HPDE6-E6E7 (cell line): ENCODE data around the gene POMT2.
"Not testable (repeated sequence)": the region's sequence is repeated elsewhere in the genome, so short reads cannot be mapped to it uniquely, and the experiment has no call there.

ENCODE experiments used
- DNase-seq: peaks from one replicate; pipeline ENCODE4 v3.0.0; 2011; ENCODE audit warnings: missing footprints; ENCODE audit errors: extremely low spot score

POMT2 gene

DNA sequence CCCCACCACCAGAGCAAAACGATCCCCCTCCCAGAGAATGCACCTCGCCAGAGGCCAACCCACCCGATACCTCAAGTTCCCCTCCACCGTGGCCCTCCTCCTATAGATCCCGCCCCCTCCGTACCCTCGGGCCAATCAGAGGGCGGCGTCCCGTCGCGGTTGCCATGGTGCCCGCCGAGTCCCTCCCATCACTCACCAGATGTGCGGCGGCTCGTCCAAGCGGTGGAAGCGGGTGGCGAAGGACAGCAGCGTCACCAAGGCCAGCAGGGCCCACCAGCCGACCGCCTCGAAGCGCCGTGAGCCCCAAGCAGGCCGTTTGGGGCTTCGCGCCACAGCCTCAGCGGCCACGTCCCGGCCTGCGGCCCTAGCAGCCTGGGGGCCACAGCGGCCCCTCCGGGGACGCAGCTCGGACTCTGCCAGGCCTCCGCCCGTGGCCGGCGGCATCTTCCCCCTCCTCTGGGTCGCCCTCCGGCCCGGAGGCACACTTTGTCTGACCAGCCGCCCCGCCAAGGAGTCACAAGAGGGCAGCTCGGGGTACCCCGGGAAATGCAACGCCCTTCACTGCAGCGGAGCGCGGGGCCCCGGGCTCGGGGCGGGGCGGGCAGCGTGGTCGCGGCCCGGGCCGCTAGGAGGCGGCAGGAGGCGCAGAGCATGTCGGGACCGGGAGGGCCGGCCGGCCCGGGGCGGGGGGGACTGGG, at the start of gene POMT2:
Gene POMT2 (minus strand): TSS at position 646 of the 698 bp plus-strand sequence. CDS start 202 bp downstream, at position 444.
- peak; percentile 81 for DNase-seq

DNA sequence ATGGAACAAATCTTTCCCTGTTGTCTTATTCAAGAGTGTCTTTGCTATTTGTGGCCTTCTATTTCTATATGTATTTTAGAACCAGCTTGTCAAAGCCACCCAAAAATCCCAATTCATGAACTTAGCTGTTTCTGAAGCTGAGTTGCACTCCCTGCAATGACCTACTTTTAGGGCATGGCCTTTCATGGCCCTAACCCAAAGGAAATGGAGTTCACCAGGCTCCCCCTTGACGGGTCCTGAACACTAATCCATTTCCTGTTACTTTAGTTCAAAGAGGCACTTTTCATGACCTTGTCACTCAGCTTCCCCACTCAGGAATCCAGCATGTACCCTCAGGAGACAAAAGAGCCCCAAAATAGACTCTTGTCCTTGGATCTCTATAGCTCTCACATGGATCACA, 48.6 kb upstream of the POMT2 start:
- DNase-seq = no peak

- no peak for DNase-seq
Measured at GRCh38 chr14:77364146-77364545, 43.5 kb upstream of the POMT2 start.

DNA sequence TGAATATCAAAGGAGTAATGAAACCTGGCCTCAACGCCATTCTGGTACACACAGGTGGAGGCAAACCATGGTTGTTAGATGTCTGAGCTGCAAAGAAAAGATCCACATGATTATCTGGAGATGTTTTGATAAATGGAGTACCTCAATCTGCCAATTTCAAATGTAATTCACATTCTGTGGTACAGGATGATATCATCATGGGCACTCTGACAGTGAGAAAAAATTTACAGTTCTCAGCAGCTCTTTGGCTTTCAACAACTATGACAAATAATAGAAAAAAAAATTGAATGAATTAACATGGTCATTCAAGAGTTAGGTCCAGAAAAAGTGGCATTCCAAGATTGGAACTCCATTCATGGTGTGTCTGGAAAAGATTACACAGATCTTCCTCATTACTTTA, 38.9 kb upstream of the POMT2 start:
- DNase-seq = no peak

- no peak for DNase-seq
Measured at GRCh38 chr14:77356899-77357298, 36.2 kb upstream of the POMT2 start.

DNA sequence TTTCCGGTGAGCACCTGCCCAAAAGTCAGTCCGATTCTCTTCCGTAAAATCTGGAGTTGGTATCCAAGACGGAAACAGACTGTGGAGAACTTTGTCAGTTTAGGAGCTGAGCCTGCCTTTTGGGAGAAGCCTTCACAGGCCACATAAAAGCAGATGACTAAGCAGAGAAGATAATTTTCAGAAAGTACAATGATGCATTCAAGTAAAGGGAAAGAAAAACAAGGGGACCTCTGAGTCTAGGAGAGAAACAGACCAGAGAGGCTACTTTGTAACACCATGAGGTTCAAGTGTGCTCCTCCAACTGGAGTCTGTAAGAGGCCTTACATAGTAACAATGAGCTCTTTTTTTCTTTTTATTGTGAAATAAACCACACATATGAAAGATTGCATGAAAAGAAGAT, 35.1 kb upstream of the POMT2 start:
- DNase-seq = no peak

DNA sequence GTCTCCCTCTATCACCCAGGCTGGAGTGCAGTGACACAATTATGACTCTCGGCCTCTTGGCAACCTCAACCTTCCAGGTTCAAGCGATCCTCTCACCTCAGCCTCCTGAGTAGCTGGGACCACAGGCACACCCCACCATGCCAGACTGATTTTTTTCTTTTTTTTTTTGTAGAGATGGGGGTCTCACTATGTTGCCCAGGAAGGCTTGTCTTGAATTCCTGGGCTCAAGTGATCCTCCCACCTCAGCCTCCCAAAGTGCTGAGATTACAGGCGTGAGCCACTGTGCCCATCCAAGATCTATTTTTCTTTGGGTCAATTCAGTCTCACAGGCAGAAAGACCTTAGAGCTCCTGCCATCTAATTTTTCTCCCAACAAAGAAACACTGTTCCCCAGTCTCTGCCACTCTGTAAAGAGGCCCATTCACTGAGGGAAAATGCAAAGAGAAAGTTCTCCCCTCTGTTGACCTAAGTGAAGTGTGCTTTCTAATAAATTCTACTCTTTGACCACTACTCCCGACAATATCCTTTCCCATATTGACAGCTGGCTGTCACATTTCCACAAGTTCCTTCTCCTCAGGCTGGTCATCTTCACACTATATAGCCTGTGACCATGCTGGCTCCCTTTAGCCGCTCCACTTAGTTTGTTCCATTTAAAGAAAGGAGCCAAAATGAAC, 32.9 kb upstream of the POMT2 start:
- no peak for DNase-seq

GRCh38 chr14:77347751-77348150, 27.1 kb upstream of the POMT2 start:
- no peak for DNase-seq

DNA sequence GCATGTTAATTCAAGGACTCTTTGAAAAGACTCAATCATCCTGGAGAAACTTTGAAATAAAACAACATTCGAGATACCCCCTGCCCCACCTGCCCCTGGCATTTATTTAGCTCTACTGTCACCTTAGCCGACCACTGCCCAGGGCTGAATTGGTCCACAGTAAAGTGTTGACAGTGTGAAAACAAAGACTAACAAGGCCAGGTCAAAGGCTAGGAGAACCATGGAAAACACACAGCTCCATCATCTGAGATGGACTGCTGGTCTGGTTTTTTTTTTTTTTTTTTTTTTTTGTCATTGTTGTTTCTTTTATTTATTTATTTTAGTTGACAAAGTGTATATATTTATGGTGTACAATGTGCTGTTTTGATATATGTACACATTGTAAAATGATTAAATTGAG, 25.8 kb upstream of the POMT2 start:
- no peak for DNase-seq

- no peak for DNase-seq
Measured at GRCh38 chr14:77344377-77344996, 23.8 kb upstream of the POMT2 start.

GRCh38 chr14:77343662-77344061, 23.0 kb upstream of the POMT2 start:
- DNase-seq = no peak

DNA sequence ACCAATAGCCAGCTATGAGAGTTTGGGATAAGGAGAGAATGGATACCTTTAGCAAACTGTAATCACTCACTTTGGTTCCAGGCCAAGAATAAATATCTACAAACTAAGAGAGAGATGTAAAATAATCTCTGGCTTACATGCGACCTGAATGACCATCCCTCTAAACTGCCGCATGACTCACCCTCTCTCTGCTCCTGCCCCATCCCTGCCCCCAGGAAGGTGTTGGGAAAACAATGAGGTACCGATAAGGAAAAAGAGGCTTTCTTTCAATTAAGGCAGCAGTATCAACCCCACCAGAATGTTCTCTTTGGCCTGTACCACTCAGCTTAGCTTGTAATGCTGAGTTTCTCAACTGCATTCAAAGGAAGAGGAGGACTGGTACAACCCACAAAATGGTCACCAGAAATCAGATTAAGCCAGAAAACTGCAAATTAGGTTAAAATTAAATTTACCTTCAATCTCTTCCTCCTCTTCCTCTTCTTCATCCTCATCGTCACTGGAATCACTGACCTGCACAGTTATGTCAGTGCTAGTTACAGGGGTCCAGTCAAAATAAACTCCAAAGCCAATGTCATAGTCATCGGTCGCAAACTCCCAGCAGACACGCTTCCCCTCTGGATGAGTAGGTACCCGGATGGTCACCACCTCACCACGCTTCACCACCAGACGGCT, 22.2 kb upstream of the POMT2 start:
- no peak for DNase-seq

GRCh38 chr14:77340389-77340788, 19.7 kb upstream of the POMT2 start:
- DNase-seq = no peak

DNA sequence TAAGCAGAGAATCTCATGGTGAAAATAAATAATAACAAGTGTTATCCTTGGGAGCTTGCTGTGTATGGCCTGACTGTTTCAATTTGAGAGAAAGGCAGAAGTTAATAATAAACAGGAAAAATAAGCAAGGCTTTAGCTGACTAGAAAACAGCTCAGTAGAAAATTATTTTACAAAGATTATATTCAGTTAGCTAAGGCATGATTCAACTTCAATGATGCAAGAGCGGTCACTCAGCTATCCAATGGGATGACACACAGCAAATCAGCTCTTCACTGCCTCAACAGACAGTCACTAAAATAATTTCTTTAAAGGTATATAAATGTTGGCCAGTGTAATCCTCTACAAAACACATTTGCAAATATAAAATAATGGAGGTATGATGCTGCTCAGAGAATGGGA, 18.7 kb upstream of the POMT2 start:
- no peak for DNase-seq

DNA sequence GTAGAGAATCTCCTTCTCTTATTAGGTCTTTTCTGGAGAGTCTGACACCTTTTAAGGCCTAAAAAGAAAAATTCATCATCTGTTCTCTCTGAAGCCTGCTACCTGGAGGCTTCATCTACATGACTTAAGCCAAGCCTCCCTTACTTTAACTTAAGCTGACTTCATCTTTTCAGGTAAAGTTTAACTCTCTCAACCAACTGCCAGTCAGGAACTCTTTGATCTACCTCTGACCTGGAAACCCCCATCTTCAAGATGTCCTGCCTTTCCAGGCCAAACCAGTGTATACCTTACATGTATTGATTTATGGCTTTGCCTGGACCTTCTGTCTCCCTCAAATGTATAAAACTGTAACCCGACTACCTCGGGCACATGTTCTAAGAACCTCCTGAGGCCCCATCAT, 17.6 kb upstream of the POMT2 start:
- DNase-seq = no peak

DNA sequence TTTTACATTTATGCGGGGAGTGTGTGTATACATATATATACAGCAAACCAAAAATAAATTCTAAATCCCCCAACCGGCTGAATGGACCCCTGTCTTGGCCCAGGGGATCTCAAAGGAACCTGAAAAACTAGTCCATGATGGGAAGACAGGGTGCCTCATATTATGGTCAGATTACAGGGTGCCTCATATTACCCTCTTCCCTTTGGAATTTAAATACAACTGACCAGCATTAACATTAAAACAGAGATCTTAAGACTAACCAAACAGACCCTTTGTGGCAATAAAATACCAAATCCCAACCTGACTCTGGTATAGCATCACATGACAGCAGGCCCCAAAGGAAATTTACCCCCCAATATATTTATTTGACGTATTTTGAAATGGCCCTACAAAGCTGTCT, 17.2 kb upstream of the POMT2 start:
- DNase-seq = no peak

DNA sequence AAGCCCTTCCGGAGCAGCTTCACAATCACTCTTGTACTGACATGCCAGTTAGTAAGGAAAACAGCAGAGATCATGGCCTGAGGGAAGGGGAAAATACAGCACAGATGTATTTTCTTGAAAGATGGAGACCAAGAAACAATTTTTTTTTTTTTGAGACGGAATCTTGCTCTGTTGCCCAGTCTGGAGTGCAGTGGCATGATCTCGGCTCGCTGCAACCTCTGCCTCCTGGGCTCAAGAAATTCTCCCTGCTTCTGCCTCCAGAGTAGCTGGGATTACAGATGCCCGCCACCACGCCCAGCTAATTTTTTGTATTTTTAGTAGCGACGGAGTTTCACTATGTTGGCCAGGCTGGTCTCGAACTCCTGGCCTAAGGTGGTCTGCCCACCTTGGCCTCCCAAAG, 16.6 kb upstream of the POMT2 start:
- DNase-seq = not testable (repeated sequence)

GRCh38 chr14:77335576-77335975, 14.9 kb upstream of the POMT2 start:
- no peak for DNase-seq

GRCh38 chr14:77329872-77330271, 9.2 kb upstream of the POMT2 start:
- no peak for DNase-seq

DNA sequence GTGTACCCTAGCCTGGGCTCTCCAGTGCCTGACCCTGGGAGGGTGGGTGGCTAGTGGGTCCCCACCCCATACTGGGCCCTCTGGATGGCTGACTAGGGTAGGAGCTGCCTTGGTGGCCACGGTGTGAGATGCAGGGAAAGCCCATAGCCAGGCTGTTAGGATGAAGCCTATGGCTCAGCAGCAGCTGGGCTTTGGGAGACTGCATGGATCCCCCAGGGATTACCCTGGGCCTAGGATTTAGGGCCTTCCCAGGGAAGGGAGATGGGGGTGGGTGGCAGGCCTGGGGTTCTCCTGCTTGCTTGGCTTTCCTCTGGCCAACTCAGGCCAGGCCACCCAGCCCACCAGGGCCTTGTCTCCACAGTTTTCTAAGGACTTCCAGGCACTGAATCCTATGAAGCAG, 6.4 kb upstream of the POMT2 start:
- DNase-seq = no peak

DNA sequence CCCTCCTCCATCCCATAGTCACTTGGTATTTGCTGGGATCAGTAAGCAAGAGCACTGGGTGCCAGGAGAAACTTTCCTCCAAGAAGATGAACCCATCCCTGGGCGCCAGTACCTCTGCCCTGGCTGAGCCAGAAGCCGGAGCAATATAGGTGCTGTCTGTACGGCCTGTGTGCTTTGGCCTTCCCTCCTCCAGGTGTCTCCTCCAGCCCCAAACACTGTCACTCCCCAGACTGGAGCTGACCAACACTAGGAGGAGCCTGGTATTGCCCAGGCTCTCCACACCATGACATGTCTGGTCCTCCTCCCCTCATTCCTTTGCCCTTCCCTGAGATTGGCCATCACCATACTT, 5.0 kb upstream of the POMT2 start:
- DNase-seq = no peak

DNA sequence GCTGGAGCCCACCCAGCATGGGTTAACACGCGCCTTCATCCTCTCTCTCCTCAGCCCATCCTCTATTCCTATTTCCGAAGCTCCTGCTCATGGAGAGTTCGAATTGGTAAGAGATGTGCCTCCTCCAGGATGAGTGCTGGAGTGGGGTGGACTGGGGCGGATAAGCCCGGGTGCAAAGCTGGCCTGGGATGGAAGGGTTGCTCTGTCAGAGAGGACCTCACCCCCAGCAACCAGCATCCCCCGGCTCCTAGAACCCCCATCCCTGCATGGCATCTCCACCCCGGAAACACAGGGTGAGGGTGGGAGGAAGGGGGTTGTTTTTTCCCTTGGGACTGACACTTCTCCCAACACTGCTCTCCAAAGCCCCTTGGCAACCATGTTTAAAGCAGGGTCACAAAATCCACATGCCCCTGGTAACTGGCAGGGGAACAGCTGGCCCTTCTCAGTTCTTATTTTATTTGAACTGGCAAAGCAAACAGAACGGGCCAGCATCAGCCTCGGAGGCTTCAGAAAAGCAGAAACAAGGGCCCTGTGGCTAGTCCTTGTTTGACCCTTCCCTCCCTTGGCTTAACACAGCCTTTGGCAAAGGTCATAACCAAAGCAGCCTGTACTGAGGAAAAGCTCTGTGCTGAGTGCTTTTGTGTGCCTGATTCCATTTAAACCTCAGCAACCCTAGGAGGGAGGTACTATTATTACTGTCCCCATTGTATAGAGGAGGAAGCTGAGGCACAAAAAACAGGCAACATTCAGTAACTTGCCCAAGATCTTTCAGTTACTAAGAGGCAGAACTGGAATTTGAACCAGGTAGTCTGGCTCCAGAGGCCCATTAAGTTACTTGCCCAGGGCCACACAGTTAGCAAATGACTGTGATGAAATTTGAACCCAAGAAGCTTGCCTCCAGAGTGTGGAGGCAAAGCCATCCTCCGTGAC, 4.4 kb upstream of the POMT2 start:
- DNase-seq = no peak
